ENCODE data around the gene CIROP.

GRCh38 chr14:23062002-23062401 is 42.8 kb downstream of the CIROP start:
- TF ChIP-seq, protein P1, sequence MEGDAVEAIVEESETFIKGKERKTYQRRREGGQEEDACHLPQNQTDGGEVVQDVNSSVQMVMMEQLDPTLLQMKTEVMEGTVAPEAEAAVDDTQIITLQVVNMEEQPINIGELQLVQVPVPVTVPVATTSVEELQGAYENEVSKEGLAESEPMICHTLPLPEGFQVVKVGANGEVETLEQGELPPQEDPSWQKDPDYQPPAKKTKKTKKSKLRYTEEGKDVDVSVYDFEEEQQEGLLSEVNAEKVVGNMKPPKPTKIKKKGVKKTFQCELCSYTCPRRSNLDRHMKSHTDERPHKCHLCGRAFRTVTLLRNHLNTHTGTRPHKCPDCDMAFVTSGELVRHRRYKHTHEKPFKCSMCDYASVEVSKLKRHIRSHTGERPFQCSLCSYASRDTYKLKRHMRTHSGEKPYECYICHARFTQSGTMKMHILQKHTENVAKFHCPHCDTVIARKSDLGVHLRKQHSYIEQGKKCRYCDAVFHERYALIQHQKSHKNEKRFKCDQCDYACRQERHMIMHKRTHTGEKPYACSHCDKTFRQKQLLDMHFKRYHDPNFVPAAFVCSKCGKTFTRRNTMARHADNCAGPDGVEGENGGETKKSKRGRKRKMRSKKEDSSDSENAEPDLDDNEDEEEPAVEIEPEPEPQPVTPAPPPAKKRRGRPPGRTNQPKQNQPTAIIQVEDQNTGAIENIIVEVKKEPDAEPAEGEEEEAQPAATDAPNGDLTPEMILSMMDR (IDR thresholded peaks at IDR 0.05) = no peak
- TF ChIP-seq FOXK1 (CRISPR knock-in tag; IDR thresholded peaks at IDR 0.05) = no peak
- TF ChIP-seq ESRRA (CRISPR knock-in tag; IDR thresholded peaks at IDR 0.05; ENCODE audit: borderline replicate concordance) = no peak
- no peak for TF ChIP-seq SMAD3 (CRISPR knock-in tag; IDR thresholded peaks at IDR 0.05; ENCODE audit: borderline replicate concordance)
- no peak for TF ChIP-seq SP1 (CRISPR knock-in tag; conservative IDR thresholded peaks at IDR 0.05)
- no peak for TF ChIP-seq GABPB1 (CRISPR knock-in tag; IDR thresholded peaks at IDR 0.05)
- no peak for TF ChIP-seq TEAD4 (CRISPR knock-in tag; IDR thresholded peaks at IDR 0.05)
- no peak for TF ChIP-seq ZNF138 (CRISPR knock-in tag; conservative IDR thresholded peaks at IDR 0.05)
- TF ChIP-seq RELA (CRISPR knock-in tag; IDR thresholded peaks at IDR 0.05; ENCODE audit: borderline replicate concordance) = no peak
- no peak for TF ChIP-seq ZNF263 (CRISPR knock-in tag; IDR thresholded peaks at IDR 0.05; ENCODE audit: low read depth)

All from WTC11 (cell line).